Measurements from ENCODE around the gene ARL13B. TPM values are rescaled to one million over a fixed set of nuclear protein-coding genes. Genes with fewer than 3 reads are reported as not detected.
"Not testable (repeated sequence)": the region's sequence is repeated elsewhere in the genome, so short reads cannot be mapped to it uniquely, and the experiment has no call there.

ARL13B gene
- total and polyA plus RNA-seq, 2 of the 4 experiments (the other 2 are of a cell fraction): 2.7 to 3.0 TPM

GRCh38 chr3:93965106-93965505, 14.8 kb upstream of the ARL13B start:
- H4K5ac ChIP-seq (ENCODE audit: low read depth, low read length): not testable (repeated sequence)

More at GRCh38 chr3:93965106-93965505, 14.8 kb upstream of the ARL13B start:
- H2BK5ac ChIP-seq (ENCODE audit: low read depth, low read length, poor library complexity, severe bottlenecking); H3K36me3 ChIP-seq (ENCODE audit: control insufficient read depth, insufficient read depth, low read length); H3K4me1 ChIP-seq (ENCODE audit: control insufficient read depth, insufficient read depth, low read length); H3K4ac ChIP-seq (ENCODE audit: low read depth, low read length); H3K79me1 ChIP-seq (ENCODE audit: low read depth in 1 of 2, low read length in 2 of 2); H3K9me3 ChIP-seq (ENCODE audit: control insufficient read depth, insufficient read depth, low read length); dilution Hi-C loops (cut with HindIII; ENCODE audit: low sequenced_read_pairs, unreplicated experiment); H3K14ac ChIP-seq (replicated peaks; ENCODE audit: low read depth, low read length); H2AFZ ChIP-seq (replicated peaks; ENCODE audit: low read length, poor library complexity); POLR2A ChIA-PET (ENCODE audit: unreplicated experiment); H2BK15ac ChIP-seq (ENCODE audit: low read depth, low read length); BruUV-seq (replicated peaks); intact Hi-C loops (cut with micrococcal nuclease); H2BK120ac ChIP-seq (ENCODE audit: low read depth, low read length); H3K56ac ChIP-seq (ENCODE audit: extremely low read depth, insufficient read depth, low read length); H4K91ac ChIP-seq (ENCODE audit: insufficient read depth, low read depth, low read length); H2AK9ac ChIP-seq (replicated peaks; ENCODE audit: low read depth, low read length, poor library complexity); H3K27ac ChIP-seq (ENCODE audit: insufficient read depth, low read length); H2AK5ac ChIP-seq (ENCODE audit: low read depth, low read length); H2BK20ac ChIP-seq (ENCODE audit: low read depth, low read length); in situ Hi-C loops (cut with MboI; ENCODE audit: low sequenced_read_pairs); H4K8ac ChIP-seq (ENCODE audit: low read depth in 2 of 2, low read length in 2 of 2); H3K27me3 ChIP-seq (ENCODE audit: control insufficient read depth, insufficient read depth, low read length); H3K18ac ChIP-seq (ENCODE audit: low read depth, low read length); H3K23ac ChIP-seq (ENCODE audit: low read depth, low read length); ATAC-seq (ENCODE audit: low read depth); H3K4me2 ChIP-seq (ENCODE audit: low read depth, low read length); H3K4me3 ChIP-seq (ENCODE audit: insufficient read depth, low read depth, low read length); H4K20me1 ChIP-seq (ENCODE audit: insufficient read depth, low read length); DNase-seq; H3K9me1 ChIP-seq (ENCODE audit: insufficient read depth, low read length); CTCF ChIA-PET; H3K9ac ChIP-seq (ENCODE audit: low read depth, low read length): not testable (repeated sequence)
- 96% methylated on average over 13 of the region's 19 CpGs; no CpG with 5 or more reads in 1 of the 2 experiments for WGBS, 2 experiments (ENCODE audit: extremely low coverage in 2 of 2, insufficient read length in 1 of 2)

Measured in IMR-90 (cell line).